T-cell (primary cell): ENCODE results near the gene MYEOV. TPM values are rescaled to one million over a fixed set of nuclear protein-coding genes. Genes with fewer than 3 reads are reported as not detected.

Experiments used
- ATAC-seq, 4 experiments: fragments of 200-7000 bp in 3 of 4; fragments of 150-1000 bp in 1 of 4; cut with Tn5 transposase; replicated peaks in 1 of 4; 1 replicate in 3 of 4; 2 replicates in 1 of 4; pipeline ENCODE4 v1.10.0; 2021; ENCODE audit warnings: moderate library complexity in 3 of 4, mild to moderate bottlenecking in 2 of 4, moderate number of reproducible peaks in 1 of 4
- CTCF ChIA-PET, 2 donors: fragments of 300-600 bp; sonication (Branson Sonifier 250); formaldehyde crosslinking; loops; one replicate each; lab custom pipeline; 2022; ENCODE audit warnings: antibody characterized with exemption in 2 of 2; lab: Charles Lee
- POLR2A ChIA-PET, 2 donors: fragments of 300-600 bp; sonication (Branson Sonifier 250); formaldehyde crosslinking; loops; one replicate each; lab custom pipeline; 2022; ENCODE audit warnings: antibody characterized with exemption in 2 of 2; lab: Charles Lee
- DNase-seq, 35 experiments: peaks; one replicate each; pipeline versions ENCODE4 v3.0.0 to v3.0.0-alpha.2; 2013 to 2023
- H3K27ac ChIP-seq: one replicate; pipeline ENCODE4 v1.5.1; 2013; ENCODE audit warnings: low read length
- H3K27me3 ChIP-seq, 2 experiments: replicated peaks in 1 of 2; 1 replicate in 1 of 2; 2 replicates in 1 of 2; pipeline versions ENCODE4 v1.6.1 to v1.7.0; 2013; ENCODE audit warnings: low read length in 1 of 2, mixed read lengths in 1 of 2; ENCODE audit not compliant: control insufficient read depth in 2 of 2, insufficient read depth in 2 of 2; ENCODE audit errors: extremely low read depth in 1 of 2
- H3K36me3 ChIP-seq, 2 donors: 1 replicate in 1 of 2; 2 replicates in 1 of 2; pipeline versions ENCODE4 v1.6.1 to v1.7.0; 2013; ENCODE audit warnings: low read length in 1 of 2; ENCODE audit not compliant: control insufficient read depth in 2 of 2, insufficient read depth in 1 of 2; ENCODE audit errors: extremely low read depth in 1 of 2
- H3K4me1 ChIP-seq, 2 experiments: 1 replicate in 1 of 2; 2 replicates in 1 of 2; pipeline versions ENCODE4 v1.6.1 to v1.7.0; 2013; ENCODE audit warnings: low read length in 2 of 2, mixed read lengths in 1 of 2; ENCODE audit not compliant: insufficient read depth in 2 of 2, control insufficient read depth in 1 of 2; ENCODE audit errors: extremely low read depth in 1 of 2
- H3K4me3 ChIP-seq, 2 donors: 1 replicate in 1 of 2; 2 replicates in 1 of 2; pipeline versions ENCODE4 v1.5.1 to v1.7.0; 2013; ENCODE audit warnings: mild to moderate bottlenecking in 2 of 2, low read length in 1 of 2, moderate library complexity in 1 of 2; ENCODE audit not compliant: control insufficient read depth in 1 of 2; ENCODE audit errors: extremely low read depth in 1 of 2
- H3K9me3 ChIP-seq: 2 replicates; pipeline ENCODE4 v1.7.0; 2013
- H3K27ac Mint-ChIP-seq, 2 donors: one replicate each; pipeline ENCODE4 v1.8.0; 2020 to 2021; ENCODE audit warnings: mild to moderate bottlenecking in 2 of 2, mixed read lengths in 2 of 2
- H3K27me3 Mint-ChIP-seq, 2 donors: one replicate each; pipeline ENCODE4 v1.8.0; 2021 to 2022; ENCODE audit warnings: mixed read lengths in 2 of 2
- H3K36me3 Mint-ChIP-seq: one replicate; pipeline ENCODE4 v1.8.0; 2021; ENCODE audit warnings: mixed read lengths
- H3K4me1 Mint-ChIP-seq, 3 donors: one replicate each; pipeline ENCODE4 v1.8.0; 2020 to 2022; ENCODE audit warnings: mixed read lengths in 3 of 3, mild to moderate bottlenecking in 1 of 3
- H3K4me3 Mint-ChIP-seq, 3 donors: one replicate each; pipeline ENCODE4 v1.8.0; 2020 to 2022; ENCODE audit warnings: mild to moderate bottlenecking in 3 of 3, mixed read lengths in 3 of 3, moderate library complexity in 3 of 3
- H3K9me3 Mint-ChIP-seq, 3 donors: one replicate each; pipeline ENCODE4 v1.8.0; 2020 to 2022; ENCODE audit warnings: mixed read lengths in 3 of 3
- WGBS: methylation state at CpG from one replicate; pipeline ENCODE4 v1.1.5; 2013; ENCODE audit warnings: missing lambda C conversion rate; ENCODE audit not compliant: insufficient coverage; 5-methylcytosine and 5-hydroxymethylcytosine counted together
- total RNA-seq, 35 experiments: library from RNA in 6 of 35; stranded (reverse) in 6 of 35; fragments of 120-200 nt in 1 of 35; gene quantifications; one replicate each; pipeline versions ENCODE4 v1.2.1 to v1.2.4 and lab custom pipeline; 2013 to 2026

MYEOV gene
- total RNA-seq, 5 donors from 2014 or later (not counting 1 experiment from before 2014, with no cell fraction given): 0.22 to 0.98 (median 0.50) TPM; not detected in 2

- H3K4me1 Mint-ChIP-seq: no peaks in the 10 kb centered on the region
- H3K27ac Mint-ChIP-seq: no peak overlapping the region
- H3K4me3 ChIP-seq: no peak overlapping the region
- H3K27me3 Mint-ChIP-seq: peaks cover 0 to 2% of the 10 kb centered on the region in 2 donors
- no peaks in the 10 kb centered on the region for H3K36me3 ChIP-seq
- peaks cover 3 to 6% (median 4%) of the 10 kb centered on the region in 3 donors for H3K9me3 Mint-ChIP-seq
- CTCF ChIA-PET: no interaction called here
- ATAC-seq: no peak
- H3K4me1 ChIP-seq: no peaks in the 10 kb centered on the region
- WGBS: 71% methylated on average over 4 of the region's 4 CpGs
- no peak for DNase-seq
- no peaks in the 10 kb centered on the region for H3K9me3 ChIP-seq
- peaks cover 0 to 26% of the 10 kb centered on the region in 2 experiments for H3K27me3 ChIP-seq
- H3K27ac ChIP-seq: no peak overlapping the region
- POLR2A ChIA-PET: no interaction called here
- H3K36me3 Mint-ChIP-seq: no peaks in the 10 kb centered on the region
- H3K4me3 Mint-ChIP-seq: no peak overlapping the region
These were observed 29.5 kb upstream of the MYEOV start for GRCh38 chr11:69264486-69264885.

GRCh38 chr11:69265210-69265609 lies 28.7 kb upstream of the MYEOV start:
- DNase-seq (no peak), ATAC-seq (no peak)
- H3K27me3 Mint-ChIP-seq: peaks cover 0 to 2% of the 10 kb centered on the region in 2 donors
- peaks cover under 1 to 4% (median under 1%) of the 10 kb centered on the region in 3 donors for H3K9me3 Mint-ChIP-seq
- H3K4me1 Mint-ChIP-seq: no peaks in the 10 kb centered on the region
- WGBS: 96% methylated on average over 4 of the region's 6 CpGs
- POLR2A ChIA-PET: no interaction called here
- no peak overlapping the region for H3K27ac ChIP-seq
- no peak overlapping the region for H3K4me3 ChIP-seq
- no peaks in the 10 kb centered on the region for H3K36me3 Mint-ChIP-seq
- no peaks in the 10 kb centered on the region for H3K9me3 ChIP-seq
- H3K27me3 ChIP-seq: peaks cover 0 to 26% of the 10 kb centered on the region in 2 experiments
- CTCF ChIA-PET: no interaction called here
- H3K27ac Mint-ChIP-seq: no peak overlapping the region
- no peaks in the 10 kb centered on the region for H3K36me3 ChIP-seq
- H3K4me1 ChIP-seq: no peaks in the 10 kb centered on the region
- H3K4me3 Mint-ChIP-seq: no peak overlapping the region

GRCh38 chr11:69265911-69266510 lies 27.9 kb upstream of the MYEOV start:
- Histone ChIP-seq H3K4me1 (no peaks in the 10 kb centered on the region), H3K27me3 (peaks cover 0 to 26% of the 10 kb centered on the region in 2 experiments), H3K9me3 (no peaks in the 10 kb centered on the region), H3K27ac (no peak overlapping the region), H3K4me3 (no peak overlapping the region), H3K36me3 (no peaks in the 10 kb centered on the region)
- Mint-ChIP-seq H3K27ac (no peak overlapping the region), H3K36me3 (no peaks in the 10 kb centered on the region), H3K4me3 (no peak overlapping the region), H3K27me3 (peaks cover 0 to 2% of the 10 kb centered on the region in 2 donors), H3K4me1 (no peaks in the 10 kb centered on the region), H3K9me3 (no peaks in the 10 kb centered on the region)
- ChIA-PET POLR2A (no interaction called here), CTCF (no interaction called here)
- DNase-seq: no peak
- 84% methylated on average over 5 of the region's 11 CpGs for WGBS
- no peak for ATAC-seq

GRCh38 chr11:69267395-69267805 lies 26.6 kb upstream of the MYEOV start:
- Histone ChIP-seq H3K36me3 (no peaks in the 10 kb centered on the region), H3K4me3 (no peak overlapping the region), H3K4me1 (no peaks in the 10 kb centered on the region), H3K27me3 (peaks cover 0 to 26% of the 10 kb centered on the region in 2 experiments), H3K27ac (no peak overlapping the region), H3K9me3 (no peaks in the 10 kb centered on the region)
- H3K27ac Mint-ChIP-seq: no peak overlapping the region
- H3K36me3 Mint-ChIP-seq: no peaks in the 10 kb centered on the region
- H3K4me3 Mint-ChIP-seq: no peak overlapping the region
- no peaks in the 10 kb centered on the region for H3K4me1 Mint-ChIP-seq
- peaks cover 0 to 2% of the 10 kb centered on the region in 2 donors for H3K27me3 Mint-ChIP-seq
- WGBS: 89% methylated on average over 12 of the region's 12 CpGs
- ChIA-PET POLR2A (no interaction called here), CTCF (no interaction called here)
- no peak for DNase-seq
- no peaks in the 10 kb centered on the region for H3K9me3 Mint-ChIP-seq
- ATAC-seq: no peak

GRCh38 chr11:69268911-69269310 lies 25.0 kb upstream of the MYEOV start:
- H3K27ac ChIP-seq: no peak overlapping the region
- H3K36me3 ChIP-seq: no peaks in the 10 kb centered on the region
- Mint-ChIP-seq H3K27ac (no peak overlapping the region), H3K4me3 (no peak overlapping the region), H3K36me3 (no peaks in the 10 kb centered on the region), H3K27me3 (peaks cover 0 to 2% of the 10 kb centered on the region in 2 donors), H3K9me3 (no peaks in the 10 kb centered on the region), H3K4me1 (no peaks in the 10 kb centered on the region)
- no peak overlapping the region for H3K4me3 ChIP-seq
- no peaks in the 10 kb centered on the region for H3K4me1 ChIP-seq
- WGBS: 86% methylated on average over 9 of the region's 9 CpGs
- CTCF ChIA-PET: no interaction called here
- DNase-seq (no peak), ATAC-seq (no peak)
- no peaks in the 10 kb centered on the region for H3K9me3 ChIP-seq
- peaks cover 0 to 25% of the 10 kb centered on the region in 2 experiments for H3K27me3 ChIP-seq
- POLR2A ChIA-PET: no interaction called here

- Histone ChIP-seq H3K9me3 (no peaks in the 10 kb centered on the region), H3K27ac (no peak overlapping the region), H3K4me3 (no peak overlapping the region), H3K36me3 (no peaks in the 10 kb centered on the region), H3K27me3 (peaks cover 0 to 20% of the 10 kb centered on the region in 2 experiments), H3K4me1 (no peaks in the 10 kb centered on the region)
- 71% methylated on average over 3 of the region's 4 CpGs for WGBS
- Mint-ChIP-seq H3K27ac (no peak overlapping the region), H3K27me3 (peaks cover 0 to 2% of the 10 kb centered on the region in 2 donors), H3K9me3 (no peaks in the 10 kb centered on the region), H3K36me3 (no peaks in the 10 kb centered on the region), H3K4me1 (no peaks in the 10 kb centered on the region), H3K4me3 (no peak overlapping the region)
- DNase-seq: no peak
- POLR2A ChIA-PET: no interaction called here
- no peak for ATAC-seq
- CTCF ChIA-PET: no interaction called here
These were observed 24.6 kb upstream of the MYEOV start for GRCh38 chr11:69269388-69269787.
